Kidney tubule cell (primary cell): ENCODE measurements around the gene GPATCH4.

Experiments
- DNase-seq: peaks from one replicate; pipeline ENCODE4 v3.0.0-alpha.2; 2018; ENCODE audit warnings: low spot score

GPATCH4 gene

GRCh38 chr1:156547434-156547833 is 53.8 kb downstream of the GPATCH4 start:
- no peak for DNase-seq

- no peak for DNase-seq
Observed at GRCh38 chr1:156546267-156546666, 55.0 kb downstream of the GPATCH4 start.

GRCh38 chr1:156544592-156545102 is 56.6 kb downstream of the GPATCH4 start:
- DNase-seq, result no peak
